ENCODE measurements around the gene EPDR1. TPM values are rescaled to one million over a fixed set of nuclear protein-coding genes. Genes with fewer than 3 reads are reported as not detected.

Gene EPDR1
- total RNA-seq, 1 donor from 2014 or later, result 10.3 TPM

DNA sequence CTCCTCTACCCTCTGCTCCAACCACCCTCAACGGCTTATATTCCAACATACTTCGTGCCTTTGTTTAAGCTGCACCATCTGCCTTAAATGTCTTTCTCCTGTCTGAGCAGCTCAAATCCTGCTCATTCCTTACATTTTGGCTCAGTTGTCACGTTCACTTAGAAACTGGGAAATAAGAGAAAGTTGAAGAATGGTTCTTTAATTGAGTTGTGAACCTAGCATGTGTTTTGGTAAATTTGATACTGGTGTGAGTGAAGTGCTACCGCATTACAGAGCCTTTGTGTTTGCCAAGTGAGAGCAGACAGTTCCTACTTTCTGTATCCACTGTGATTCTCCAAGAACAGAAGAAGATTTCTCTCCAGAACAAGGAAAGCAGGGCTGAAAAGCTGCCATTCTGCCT is 54.3 kb downstream of the EPDR1 start:
- H3K27ac Mint-ChIP-seq (ENCODE audit: unreplicated experiment), result no peak overlapping the region
- no peak overlapping the region for H3K4me3 Mint-ChIP-seq (ENCODE audit: unreplicated experiment)
- TF ChIP-seq, protein P1, sequence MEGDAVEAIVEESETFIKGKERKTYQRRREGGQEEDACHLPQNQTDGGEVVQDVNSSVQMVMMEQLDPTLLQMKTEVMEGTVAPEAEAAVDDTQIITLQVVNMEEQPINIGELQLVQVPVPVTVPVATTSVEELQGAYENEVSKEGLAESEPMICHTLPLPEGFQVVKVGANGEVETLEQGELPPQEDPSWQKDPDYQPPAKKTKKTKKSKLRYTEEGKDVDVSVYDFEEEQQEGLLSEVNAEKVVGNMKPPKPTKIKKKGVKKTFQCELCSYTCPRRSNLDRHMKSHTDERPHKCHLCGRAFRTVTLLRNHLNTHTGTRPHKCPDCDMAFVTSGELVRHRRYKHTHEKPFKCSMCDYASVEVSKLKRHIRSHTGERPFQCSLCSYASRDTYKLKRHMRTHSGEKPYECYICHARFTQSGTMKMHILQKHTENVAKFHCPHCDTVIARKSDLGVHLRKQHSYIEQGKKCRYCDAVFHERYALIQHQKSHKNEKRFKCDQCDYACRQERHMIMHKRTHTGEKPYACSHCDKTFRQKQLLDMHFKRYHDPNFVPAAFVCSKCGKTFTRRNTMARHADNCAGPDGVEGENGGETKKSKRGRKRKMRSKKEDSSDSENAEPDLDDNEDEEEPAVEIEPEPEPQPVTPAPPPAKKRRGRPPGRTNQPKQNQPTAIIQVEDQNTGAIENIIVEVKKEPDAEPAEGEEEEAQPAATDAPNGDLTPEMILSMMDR (IDR thresholded peaks at IDR 0.05; ENCODE audit: partially characterized antibody, unreplicated experiment), result no peak
- DNase-seq, result no peak
- no peaks in the 10 kb centered on the region for H3K27me3 Mint-ChIP-seq (ENCODE audit: unreplicated experiment)
- H3K9me3 Mint-ChIP-seq (ENCODE audit: unreplicated experiment), result no peaks in the 10 kb centered on the region
- no peaks in the 10 kb centered on the region for H3K36me3 Mint-ChIP-seq (ENCODE audit: unreplicated experiment)
- H3K4me1 Mint-ChIP-seq (ENCODE audit: low read depth, unreplicated experiment), result peaks cover 2% of the 10 kb centered on the region

- no peaks in the 10 kb centered on the region for H3K27me3 Mint-ChIP-seq (ENCODE audit: unreplicated experiment)
- H3K4me1 Mint-ChIP-seq (ENCODE audit: low read depth, unreplicated experiment), result peaks cover 2% of the 10 kb centered on the region
Observed at GRCh38 chr7:37977243-37977642, 56.8 kb downstream of the EPDR1 start.

DNA sequence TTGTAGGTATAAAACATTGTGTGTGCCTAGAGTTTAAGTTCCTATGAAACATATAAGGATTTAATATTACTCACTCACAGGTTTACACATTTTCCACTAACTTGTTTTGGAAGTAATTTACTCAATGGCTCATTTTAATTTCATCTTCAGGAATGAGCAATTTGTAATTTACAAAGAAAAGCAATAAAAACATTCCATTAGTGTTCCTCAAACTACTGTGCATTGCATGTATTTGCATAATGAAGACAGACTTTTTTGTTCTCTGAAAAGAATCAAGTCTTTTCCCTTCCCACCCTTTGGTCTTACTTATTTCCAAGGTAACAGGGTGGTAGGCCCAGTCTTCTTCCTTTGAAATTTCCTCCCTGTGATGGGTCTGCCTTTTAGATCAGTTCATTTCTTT is 61.2 kb downstream of the EPDR1 start:
- H3K27ac Mint-ChIP-seq (ENCODE audit: unreplicated experiment), result no peak overlapping the region
- H3K4me3 Mint-ChIP-seq (ENCODE audit: unreplicated experiment), result no peak overlapping the region
- no peak for DNase-seq
- no peaks in the 10 kb centered on the region for H3K36me3 Mint-ChIP-seq (ENCODE audit: unreplicated experiment)
- TF ChIP-seq, protein P1 (IDR thresholded peaks at IDR 0.05; ENCODE audit: partially characterized antibody, unreplicated experiment), result no peak
- no peaks in the 10 kb centered on the region for H3K4me1 Mint-ChIP-seq (ENCODE audit: low read depth, unreplicated experiment)
- H3K9me3 Mint-ChIP-seq (ENCODE audit: unreplicated experiment), result no peaks in the 10 kb centered on the region
- H3K27me3 Mint-ChIP-seq (ENCODE audit: unreplicated experiment), result peaks cover 2% of the 10 kb centered on the region

More at GRCh38 chr7:37977243-37977642, 56.8 kb downstream of the EPDR1 start:
- H3K4me3 Mint-ChIP-seq (ENCODE audit: unreplicated experiment), result no peak overlapping the region
- DNase-seq, result no peak
- TF ChIP-seq, protein P1 (IDR thresholded peaks at IDR 0.05; ENCODE audit: partially characterized antibody, unreplicated experiment), result no peak
- H3K27ac Mint-ChIP-seq (ENCODE audit: unreplicated experiment), result no peak overlapping the region
- H3K36me3 Mint-ChIP-seq (ENCODE audit: unreplicated experiment), result no peaks in the 10 kb centered on the region
- no peaks in the 10 kb centered on the region for H3K9me3 Mint-ChIP-seq (ENCODE audit: unreplicated experiment)

DNA sequence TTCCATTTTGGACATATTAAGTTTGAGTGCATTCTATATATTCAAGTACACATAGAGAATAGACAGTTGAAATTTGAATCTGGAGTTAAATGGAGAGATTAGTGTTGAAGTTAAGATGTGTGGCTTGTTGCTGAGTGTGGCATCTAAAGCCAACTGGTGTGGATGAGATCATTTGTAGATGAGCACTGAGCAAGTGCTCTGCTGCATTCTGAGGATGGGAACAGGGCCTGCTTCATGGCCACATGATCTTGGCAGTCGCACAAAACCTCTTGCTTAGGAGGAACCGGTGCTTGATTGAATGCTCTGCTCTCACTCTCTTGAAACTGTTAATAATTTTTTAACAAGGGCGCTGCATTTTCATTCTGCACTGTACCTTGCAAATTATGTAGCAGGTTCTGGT is 62.0 kb downstream of the EPDR1 start:
- DNase-seq, result no peak
- TF ChIP-seq, protein P1 (IDR thresholded peaks at IDR 0.05; ENCODE audit: partially characterized antibody, unreplicated experiment), result no peak
- Mint-ChIP-seq H3K4me3 (ENCODE audit: unreplicated experiment) (no peak overlapping the region), H3K27ac (ENCODE audit: unreplicated experiment) (no peak overlapping the region), H3K27me3 (ENCODE audit: unreplicated experiment) (peaks cover 2% of the 10 kb centered on the region), H3K36me3 (ENCODE audit: unreplicated experiment) (no peaks in the 10 kb centered on the region), H3K9me3 (ENCODE audit: unreplicated experiment) (no peaks in the 10 kb centered on the region), H3K4me1 (ENCODE audit: low read depth, unreplicated experiment) (no peaks in the 10 kb centered on the region)

GRCh38 chr7:37984750-37985390 is 64.4 kb downstream of the EPDR1 start:
- no peak overlapping the region for H3K4me3 Mint-ChIP-seq (ENCODE audit: unreplicated experiment)
- H3K4me1 Mint-ChIP-seq (ENCODE audit: low read depth, unreplicated experiment), result no peaks in the 10 kb centered on the region
- TF ChIP-seq, protein P1 (IDR thresholded peaks at IDR 0.05; ENCODE audit: partially characterized antibody, unreplicated experiment), result no peak
- DNase-seq, result no peak
- no peaks in the 10 kb centered on the region for H3K36me3 Mint-ChIP-seq (ENCODE audit: unreplicated experiment)
- peaks cover 2% of the 10 kb centered on the region for H3K27me3 Mint-ChIP-seq (ENCODE audit: unreplicated experiment)
- H3K27ac Mint-ChIP-seq (ENCODE audit: unreplicated experiment), result no peak overlapping the region
- no peaks in the 10 kb centered on the region for H3K9me3 Mint-ChIP-seq (ENCODE audit: unreplicated experiment)

Data from glutamatergic neuron (in vitro differentiated cells).